Right lobe of liver (tissue), 4 donors: ENCODE results near the gene CCNJL.

Source experiments
- CTCF ChIP-seq, 4 donors: fragments of 200-600 bp in 3 of 4; fragments of 450-650 bp in 1 of 4; IDR thresholded peaks; one replicate each; pipeline versions ENCODE4 v1.5.1 to v1.8.0; 2016 to 2022; ENCODE audit warnings: antibody characterized with exemption in 4 of 4, mild to moderate bottlenecking in 2 of 4
- POLR2A ChIP-seq: fragments of 450-650 bp; IDR thresholded peaks from one replicate; pipeline ENCODE4 v1.6.1; 2017; ENCODE audit warnings: antibody characterized with exemption, mild to moderate bottlenecking
- donor health status: DM: no; HTN: no; CAD: no.
- donor health status: DM: no; HTN: no; CAD: no.
- donor health status: DM: no; HTN: yes; CAD: no.

- TF ChIP-seq CTCF (IDR thresholded peaks at IDR 0.05): no peak
- TF ChIP-seq POLR2A: no peak
Measured at GRCh38 chr5:160357394-160357793, 45.0 kb upstream of the CCNJL start.
